Loucy (cell line): ENCODE data around the gene SMIM3.
"Not testable (repeated sequence)": the region's sequence is repeated elsewhere in the genome, so short reads cannot be mapped to it uniquely, and the experiment has no call there.

Experiments used
- H2AFZ ChIP-seq: fragments of 200-600 bp; sonication (generic); 2 replicates; pipeline ENCODE4 v1.6.0; 2016; ENCODE audit warnings: antibody characterized with exemption, mild to moderate bottlenecking, low read length, moderate library complexity
- H3F3A ChIP-seq: fragments of 200-600 bp; 2 replicates; pipeline ENCODE4 v1.6.0; 2016; ENCODE audit warnings: antibody characterized with exemption, low read depth, mild to moderate bottlenecking
- H3K27me3 ChIP-seq: fragments of 200-600 bp; sonication (generic); 2 replicates; pipeline ENCODE4 v1.6.1; 2014; ENCODE audit warnings: low read length, mild to moderate bottlenecking; ENCODE audit not compliant: insufficient read depth, poor library complexity, severe bottlenecking
- H3K36me3 ChIP-seq: fragments of 200-600 bp; sonication (generic); 2 replicates; pipeline ENCODE4 v1.6.1; 2016; ENCODE audit warnings: low read length; ENCODE audit not compliant: insufficient read depth
- H3K4me1 ChIP-seq: fragments of 200-600 bp; sonication (generic); 2 replicates; pipeline ENCODE4 v1.5.1; 2014; ENCODE audit warnings: low read length, mild to moderate bottlenecking; ENCODE audit not compliant: insufficient read depth, poor library complexity, severe bottlenecking
- H3K4me2 ChIP-seq: fragments of 200-600 bp; sonication (generic); 2 replicates; pipeline ENCODE4 v1.6.0; 2014; ENCODE audit warnings: antibody characterized with exemption, low read length, low read depth, mild to moderate bottlenecking; ENCODE audit not compliant: poor library complexity, severe bottlenecking
- H3K4me3 ChIP-seq: fragments of 200-600 bp; sonication (generic); 2 replicates; pipeline ENCODE4 v1.5.1; 2014; ENCODE audit warnings: low read length, mild to moderate bottlenecking, mixed read lengths; ENCODE audit not compliant: poor library complexity, severe bottlenecking
- H3K79me2 ChIP-seq: fragments of 200-600 bp; sonication (generic); 2 replicates; pipeline ENCODE4 v1.6.1; 2014; ENCODE audit warnings: low read length; ENCODE audit not compliant: insufficient read depth
- H3K9ac ChIP-seq: fragments of 200-600 bp; sonication (generic); 2 replicates; pipeline ENCODE4 v1.6.0; 2014; ENCODE audit warnings: mild to moderate bottlenecking, low read depth, low read length, moderate library complexity; ENCODE audit not compliant: poor library complexity, severe bottlenecking
- H3K9me2 ChIP-seq: fragments of 200-600 bp; sonication (generic); replicated peaks from 2 replicates; pipeline ENCODE4 v1.6.1; 2016; ENCODE audit warnings: low read depth, low read length, mixed read lengths
- H3K9me3 ChIP-seq: fragments of 200-600 bp; sonication (generic); 2 replicates; pipeline ENCODE4 v1.6.1; 2014; ENCODE audit warnings: mild to moderate bottlenecking, antibody characterized with exemption, low read length, low read depth; ENCODE audit not compliant: insufficient read depth
- H4K20me1 ChIP-seq: fragments of 200-600 bp; sonication (generic); 2 replicates; pipeline ENCODE4 v1.6.0; 2014; ENCODE audit warnings: antibody characterized with exemption, low read length, mild to moderate bottlenecking; ENCODE audit not compliant: insufficient read depth, poor library complexity, severe bottlenecking
- CTCF ChIP-seq: fragments of 200-600 bp; sonication (generic); conservative IDR thresholded peaks from 2 replicates; pipeline ENCODE4 v1.5.1; 2014; ENCODE audit warnings: mild to moderate bottlenecking, antibody characterized with exemption, low read length
- EZH2phosphoT487 ChIP-seq: fragments of 200-600 bp; IDR thresholded peaks from 2 replicates; pipeline ENCODE4 v1.6.1; 2018; ENCODE audit warnings: antibody characterized with exemption, mild to moderate bottlenecking, moderate library complexity, borderline replicate concordance

SMIM3 gene

GRCh38 chr5:150791536-150791935 is 13.0 kb downstream of the SMIM3 start:
- peak overlapping the region; percentile 98 for H3K4me2 ChIP-seq
- H3K36me3 ChIP-seq = peaks cover 45% of the 10 kb centered on the region
- H3K9me2 ChIP-seq = no peaks in the 10 kb centered on the region
- H3K4me3 ChIP-seq = peak overlapping the region; percentile 85
- peaks cover 4% of the 10 kb centered on the region; the same call in 1 of the 2 replicates for H3F3A ChIP-seq
- H4K20me1 ChIP-seq = peaks cover 94% of the 10 kb centered on the region
- TF ChIP-seq EZH2phosphoT487 (no peak), CTCF (no peak)
- H2AFZ ChIP-seq = no peak overlapping the region
- H3K27me3 ChIP-seq = no peaks in the 10 kb centered on the region
- peak overlapping the region; percentile 79 for H3K9ac ChIP-seq
- peaks cover 100% of the 10 kb centered on the region for H3K79me2 ChIP-seq
- no peaks in the 10 kb centered on the region for H3K9me3 ChIP-seq
- H3K4me1 ChIP-seq = peaks cover 52% of the 10 kb centered on the region

GRCh38 chr5:150793423-150793888 is 14.9 kb downstream of the SMIM3 start:
- Histone ChIP-seq H3K4me1 (peaks cover 38% of the 10 kb centered on the region), H4K20me1 (peaks cover 82% of the 10 kb centered on the region), H3K36me3 (peaks cover 61% of the 10 kb centered on the region), H3K79me2 (peaks cover 85% of the 10 kb centered on the region)
- H2AFZ ChIP-seq, H3K4me2 ChIP-seq, H3K9me3 ChIP-seq, H3K9me2 ChIP-seq, H3F3A ChIP-seq, H3K9ac ChIP-seq, H3K27me3 ChIP-seq, H3K4me3 ChIP-seq: not testable (repeated sequence)

GRCh38 chr5:150794927-150795326 is 16.4 kb downstream of the SMIM3 start:
- H3K9ac ChIP-seq = no peak overlapping the region
- H2AFZ ChIP-seq = no peak overlapping the region
- H3K79me2 ChIP-seq = peaks cover 71% of the 10 kb centered on the region
- H3K4me2 ChIP-seq = no peak overlapping the region
- H3K27me3 ChIP-seq = no peaks in the 10 kb centered on the region
- TF ChIP-seq EZH2phosphoT487 (no peak), CTCF (no peak)
- H3K36me3 ChIP-seq = peaks cover 69% of the 10 kb centered on the region
- H3K9me2 ChIP-seq = no peaks in the 10 kb centered on the region
- H3F3A ChIP-seq = peaks cover 1% of the 10 kb centered on the region; the same call in 1 of the 2 replicates
- H3K9me3 ChIP-seq = no peaks in the 10 kb centered on the region
- H3K4me3 ChIP-seq = no peak overlapping the region
- peaks cover 23% of the 10 kb centered on the region for H3K4me1 ChIP-seq
- H4K20me1 ChIP-seq = peaks cover 68% of the 10 kb centered on the region

GRCh38 chr5:150797384-150797783 is 18.8 kb downstream of the SMIM3 start:
- TF ChIP-seq CTCF = no peak
- no peak overlapping the region for H3K4me3 ChIP-seq
- no peak overlapping the region for H3K9ac ChIP-seq
- no peaks in the 10 kb centered on the region for H3F3A ChIP-seq
- H3K9me2 ChIP-seq = no peaks in the 10 kb centered on the region
- peaks cover 62% of the 10 kb centered on the region for H3K36me3 ChIP-seq
- H4K20me1 ChIP-seq = peaks cover 45% of the 10 kb centered on the region
- H3K4me1 ChIP-seq = no peaks in the 10 kb centered on the region
- no peak overlapping the region for H3K4me2 ChIP-seq
- peaks cover 50% of the 10 kb centered on the region for H3K79me2 ChIP-seq
- no peaks in the 10 kb centered on the region for H3K9me3 ChIP-seq
- H3K27me3 ChIP-seq = no peaks in the 10 kb centered on the region
- H2AFZ ChIP-seq = no peak overlapping the region
